Measurements from ENCODE around the gene FLT1.

Gene FLT1

DNA sequence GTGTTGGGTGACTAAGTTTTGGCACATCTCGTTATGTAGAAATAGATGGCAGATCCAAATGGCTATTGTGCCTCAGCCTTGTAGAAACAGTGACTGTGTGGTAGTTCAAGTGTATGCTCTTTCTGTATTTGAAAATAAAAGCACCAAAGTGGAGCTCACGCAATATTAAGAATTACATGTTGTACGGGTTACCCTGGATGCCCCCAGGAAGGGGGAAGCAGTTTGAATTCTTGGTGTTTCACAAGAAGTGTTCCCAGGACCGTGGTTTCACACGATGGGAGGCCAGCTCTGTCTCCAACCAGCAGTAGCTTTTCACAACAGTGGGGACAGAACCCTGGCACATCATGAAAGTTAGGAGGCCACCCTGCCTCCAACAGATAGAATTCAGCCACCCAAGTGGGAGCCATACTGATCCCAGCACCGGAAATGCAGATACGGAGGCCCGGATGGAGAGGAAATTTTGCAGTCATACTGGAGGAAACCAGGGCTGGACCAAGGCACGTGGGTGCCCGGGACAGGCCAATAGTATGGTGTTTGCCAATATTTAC is 8.9 kb downstream of the FLT1 start:
- DNase-seq = no peak

DNA sequence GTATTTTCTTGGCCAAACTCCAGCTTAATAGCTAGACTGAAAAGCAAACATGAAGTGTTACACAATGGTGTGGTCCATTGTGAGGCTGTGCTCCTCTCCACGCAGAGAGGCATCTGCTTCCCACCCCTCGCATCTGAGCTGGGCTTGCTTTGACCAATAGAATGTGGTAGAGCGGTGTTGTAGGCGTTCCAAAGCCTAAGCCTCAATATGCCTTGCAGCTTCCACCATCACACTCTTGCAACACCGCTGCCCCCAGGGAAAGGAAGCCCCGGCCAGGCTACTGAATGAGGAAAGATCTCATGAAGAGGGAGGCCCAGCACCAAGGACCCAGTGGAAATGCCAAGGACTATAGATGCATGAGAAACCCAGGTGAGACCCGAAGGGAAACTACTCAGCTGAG is 9.4 kb downstream of the FLT1 start:
- no peak for DNase-seq

DNA sequence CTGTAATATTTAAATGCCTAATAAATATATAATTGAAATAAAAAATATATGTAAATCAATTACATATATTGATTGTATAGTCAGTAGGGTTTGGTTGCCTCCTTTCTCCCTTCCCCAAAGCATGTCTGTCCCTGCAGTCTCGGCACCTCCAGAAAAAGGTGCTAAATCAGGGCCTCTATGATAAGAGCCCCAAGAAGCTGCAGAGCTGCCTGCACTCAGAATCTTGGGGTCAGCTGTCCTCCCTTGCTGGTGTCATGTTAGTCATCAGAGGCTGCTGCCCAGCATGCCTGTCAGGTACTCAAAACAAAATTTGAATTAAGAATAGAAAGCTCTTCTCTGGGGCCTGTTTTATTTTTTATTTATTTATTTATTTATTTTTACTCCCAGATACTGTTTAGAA is 9.8 kb downstream of the FLT1 start:
- DNase-seq = no peak

DNA sequence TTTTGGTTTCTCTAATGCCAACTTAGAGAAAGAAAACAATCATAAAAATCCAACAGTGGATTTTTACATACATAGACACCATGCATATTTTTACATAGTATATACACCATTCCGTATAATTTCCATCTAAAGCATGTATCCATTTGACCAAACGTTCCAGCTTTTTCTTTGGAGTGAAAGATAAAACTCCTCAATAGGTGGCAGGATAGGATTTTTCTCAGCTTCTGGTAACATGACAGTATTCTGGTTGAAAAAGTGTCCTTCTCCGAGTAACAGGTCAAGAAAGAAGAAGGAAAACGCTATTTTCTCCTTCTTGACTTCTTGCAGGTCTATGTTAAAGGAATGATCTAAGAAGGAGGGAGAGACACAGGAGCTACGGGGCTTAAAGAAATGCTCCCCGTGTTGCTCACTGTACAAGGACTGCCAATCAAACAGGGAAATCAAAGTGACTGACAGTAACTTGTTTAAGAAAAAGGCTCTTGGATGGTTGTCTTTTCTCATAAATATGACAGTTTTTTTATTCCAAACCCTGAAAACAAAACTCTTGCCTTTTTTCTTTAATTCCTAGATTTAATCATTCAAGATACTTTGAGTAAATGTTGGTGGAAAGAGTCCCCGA is 11.5 kb downstream of the FLT1 start:
- DNase-seq = no peak

DNA sequence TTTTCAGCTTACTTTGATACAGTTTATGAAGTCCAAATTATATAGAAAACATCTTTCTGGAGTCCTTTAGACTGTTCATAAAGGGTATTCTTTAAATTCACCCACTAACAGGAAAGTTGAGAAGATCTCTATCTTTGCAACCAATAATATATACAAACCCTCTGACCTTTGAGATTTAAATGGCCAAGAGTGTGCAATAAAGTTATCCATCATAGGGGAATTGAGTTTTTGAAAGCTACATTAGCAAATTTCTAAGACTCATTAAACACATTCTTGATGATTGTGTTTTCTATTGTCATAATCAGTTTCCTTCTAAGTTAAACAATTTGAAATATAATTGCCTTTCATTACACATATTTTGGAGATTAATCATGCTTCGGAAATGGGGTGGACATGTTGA is 15.9 kb downstream of the FLT1 start:
- no peak for DNase-seq

DNA sequence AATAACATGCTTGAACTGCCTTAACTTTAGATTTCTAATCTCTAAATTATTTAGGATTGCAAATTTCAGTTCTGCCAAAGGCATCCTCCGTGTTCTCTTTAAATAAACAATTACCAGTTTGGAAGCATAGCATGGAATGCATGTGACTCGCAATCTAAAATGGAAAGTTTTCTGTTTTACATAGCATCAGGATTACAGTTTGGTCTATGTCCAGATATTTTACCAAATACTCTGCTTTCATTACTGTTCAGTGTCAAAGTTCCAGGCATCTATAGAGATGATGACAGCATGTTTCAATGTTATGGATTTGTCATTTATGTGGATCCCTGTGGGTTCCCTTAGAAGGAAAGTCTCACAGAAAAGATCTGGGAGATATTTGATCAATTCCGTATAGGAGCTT is 16.8 kb downstream of the FLT1 start:
- no peak for DNase-seq

DNA sequence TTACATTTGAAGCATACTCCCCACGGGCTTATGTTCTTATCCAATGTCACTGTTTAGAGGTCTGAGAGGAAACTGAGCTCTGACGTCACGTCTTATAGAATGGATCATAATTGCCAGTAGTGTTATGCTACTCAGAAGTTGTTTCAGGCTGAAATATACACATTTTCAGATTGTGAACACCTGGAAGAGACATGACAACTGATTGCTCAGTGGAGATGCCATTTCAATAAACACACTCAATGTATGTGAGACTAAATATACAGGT is 17.3 kb downstream of the FLT1 start:
- no peak for DNase-seq

DNA sequence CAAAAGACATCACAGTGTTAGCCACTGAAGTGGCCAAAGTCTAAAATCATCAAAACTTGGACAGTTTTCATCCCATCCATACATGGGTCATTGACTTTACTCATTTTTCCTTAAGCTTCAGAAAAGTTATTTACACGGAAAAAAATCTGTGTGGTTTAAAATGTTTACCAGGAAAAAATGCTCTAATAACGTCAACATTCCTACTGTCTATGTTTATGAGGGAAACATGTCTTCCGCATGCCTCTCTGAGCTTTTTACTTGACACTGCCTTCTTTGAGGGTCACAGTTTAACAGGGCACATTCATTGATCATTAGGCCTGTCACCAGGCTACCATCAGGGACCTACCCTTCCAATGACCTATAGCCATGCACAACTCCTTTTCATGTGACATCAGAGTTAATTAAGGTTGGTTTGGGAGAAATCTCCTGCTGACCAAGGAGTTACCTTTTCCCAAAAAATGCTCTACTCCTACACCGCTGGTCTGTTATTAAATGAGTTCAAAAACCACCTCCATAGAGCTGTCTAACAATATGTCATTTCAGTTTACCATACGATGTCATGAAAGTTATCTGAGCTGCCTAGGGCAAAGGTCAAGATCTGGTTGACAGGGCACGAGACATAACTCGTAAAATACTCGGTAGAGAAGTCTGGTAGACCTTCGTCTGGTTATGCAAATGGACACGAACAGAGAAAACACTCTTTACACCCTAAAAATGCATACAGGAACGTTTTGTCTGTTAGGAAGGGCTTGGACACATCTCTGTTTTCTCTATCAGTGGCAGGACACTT is 17.8 kb downstream of the FLT1 start:
- DNase-seq = no peak

DNA sequence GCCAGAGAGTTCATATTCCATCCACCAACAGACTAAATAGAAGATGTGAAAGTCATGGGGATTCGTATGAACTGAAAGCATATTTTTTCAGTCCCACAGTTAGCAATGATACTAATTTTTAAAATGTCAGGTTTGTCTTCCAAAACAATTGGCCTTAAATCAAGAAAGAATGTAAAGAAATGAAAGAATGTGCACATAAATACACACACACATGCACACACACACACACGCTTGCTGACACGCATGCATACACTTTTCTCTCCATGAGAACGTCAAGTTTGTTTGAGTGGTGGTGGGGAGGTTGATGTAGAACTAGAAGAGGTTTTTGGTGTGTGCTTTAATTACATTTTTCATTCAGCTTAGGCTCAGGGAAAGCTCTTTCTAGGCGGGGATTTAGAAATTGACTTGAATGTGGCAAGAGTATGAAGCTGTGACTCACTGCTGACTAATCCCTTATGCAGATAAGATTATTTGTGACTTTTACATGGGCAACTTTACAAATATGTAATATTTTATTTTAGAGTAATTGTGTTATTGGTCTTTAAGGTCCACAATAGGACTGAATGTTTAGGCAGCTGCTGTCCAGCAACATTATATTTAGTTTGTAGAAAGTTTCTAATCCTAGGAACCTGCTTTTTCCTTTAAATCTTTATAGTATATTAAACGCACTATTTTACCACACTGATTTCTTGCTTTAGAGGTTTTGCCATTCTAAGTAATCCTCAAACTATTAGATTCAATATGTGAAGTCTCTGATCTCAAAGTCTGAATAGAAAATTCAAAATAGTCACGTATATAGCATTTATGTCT is 18.8 kb downstream of the FLT1 start:
- DNase-seq = no peak

DNA sequence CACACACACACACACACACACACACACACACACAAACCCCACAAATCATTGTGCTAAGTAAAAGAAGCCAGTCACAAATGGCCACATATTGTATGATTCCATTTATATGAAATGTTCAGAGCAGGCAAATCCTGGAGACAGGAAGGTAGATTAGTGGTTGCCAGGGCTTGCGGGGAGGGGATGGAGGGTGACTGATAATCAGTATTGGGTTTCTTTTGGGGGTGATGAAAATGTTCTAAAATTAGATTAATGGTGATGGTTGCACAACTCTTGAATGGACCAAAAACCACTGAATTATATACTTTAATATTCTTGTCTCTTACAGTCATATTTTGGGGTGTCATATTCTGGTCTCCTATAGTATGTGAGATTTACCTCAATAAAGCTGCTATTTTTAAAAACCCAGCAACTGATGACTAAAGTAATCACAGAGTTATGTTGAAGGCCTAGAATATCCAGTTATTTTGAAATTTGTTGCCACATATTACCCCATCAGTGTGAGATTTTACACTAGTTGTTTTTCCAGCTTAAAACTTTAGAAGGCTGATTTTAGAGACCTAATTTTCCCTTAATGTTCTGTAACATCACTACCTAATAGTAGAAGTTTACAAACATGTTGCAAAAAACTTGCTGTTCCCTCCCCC is 20.3 kb downstream of the FLT1 start:
- DNase-seq = no peak

DNA sequence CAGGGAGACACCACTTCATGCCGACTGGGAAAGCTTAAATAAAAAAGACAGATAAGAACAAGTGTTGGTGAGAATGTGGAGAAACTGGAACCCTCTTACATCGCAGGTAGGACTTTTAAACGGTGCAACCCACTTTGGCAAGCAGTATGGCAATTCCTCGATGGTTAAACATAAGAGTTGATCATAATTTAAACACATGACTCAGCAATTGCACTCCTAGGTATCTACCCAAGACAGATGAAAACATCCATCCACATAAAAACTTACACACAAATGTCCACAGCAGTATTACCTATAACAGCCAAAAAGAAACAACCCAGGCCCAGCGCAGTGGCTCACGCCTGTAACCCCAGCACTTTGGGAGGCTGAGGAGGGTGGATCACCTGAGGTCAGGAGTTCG is 21.9 kb downstream of the FLT1 start:
- DNase-seq = no peak

DNA sequence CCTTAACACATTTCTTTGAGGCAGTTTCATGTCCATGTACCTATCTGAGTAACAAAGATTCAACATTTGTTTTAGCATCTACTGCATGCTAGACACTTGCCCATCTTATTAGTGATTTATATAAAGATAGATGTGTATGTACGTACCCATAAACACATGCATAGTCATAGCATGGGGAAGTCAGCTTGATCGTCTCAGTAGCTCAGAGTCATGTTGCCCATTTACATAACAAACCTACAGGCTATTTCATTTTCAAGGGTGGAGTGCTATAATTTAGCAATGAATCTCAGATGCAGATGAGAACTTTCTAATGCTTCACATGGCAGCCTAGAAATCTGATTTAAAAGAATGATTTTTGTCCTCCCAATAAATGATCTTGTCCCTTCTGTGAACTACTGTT is 23.5 kb downstream of the FLT1 start:
- DNase-seq = no peak

DNA sequence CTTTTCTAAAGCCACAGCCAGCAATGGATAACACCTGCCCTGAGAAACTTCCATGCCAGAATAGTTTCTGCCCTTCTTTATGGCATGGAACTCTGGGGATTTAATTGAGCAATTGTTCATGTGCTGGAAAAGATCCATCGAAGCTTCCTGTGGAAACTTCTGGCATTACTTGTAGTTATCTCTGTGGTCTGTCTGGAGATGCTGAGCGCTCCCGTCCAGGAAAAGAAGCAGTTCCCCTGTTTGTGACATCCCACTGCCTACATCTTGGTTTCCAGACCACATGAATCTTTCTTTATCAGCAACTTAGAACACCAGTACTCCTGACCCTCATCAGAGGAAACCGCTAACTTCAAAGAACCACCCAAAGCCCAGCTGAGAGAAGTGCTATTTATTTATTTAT is 24.6 kb downstream of the FLT1 start:
- DNase-seq = no peak

DNA sequence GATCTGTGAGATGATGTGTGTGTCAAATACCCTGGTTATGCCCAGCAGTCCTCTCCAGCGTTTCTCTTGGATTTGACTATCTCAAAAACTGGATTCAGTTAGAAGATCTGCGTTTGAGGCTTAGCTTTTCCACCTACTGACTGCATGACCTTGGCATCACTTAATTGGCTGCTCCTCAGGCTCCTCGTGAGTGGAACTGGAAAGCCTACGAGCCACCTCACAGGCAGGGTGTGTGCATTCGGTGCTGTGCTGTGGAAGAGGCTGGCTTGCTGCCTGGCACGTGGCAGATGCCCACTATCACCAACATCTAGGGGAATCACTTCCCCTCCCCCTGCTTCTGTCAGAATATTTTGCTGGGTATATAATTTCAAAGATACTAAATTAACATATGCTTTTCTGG is 25.6 kb downstream of the FLT1 start:
- no peak for DNase-seq

DNA sequence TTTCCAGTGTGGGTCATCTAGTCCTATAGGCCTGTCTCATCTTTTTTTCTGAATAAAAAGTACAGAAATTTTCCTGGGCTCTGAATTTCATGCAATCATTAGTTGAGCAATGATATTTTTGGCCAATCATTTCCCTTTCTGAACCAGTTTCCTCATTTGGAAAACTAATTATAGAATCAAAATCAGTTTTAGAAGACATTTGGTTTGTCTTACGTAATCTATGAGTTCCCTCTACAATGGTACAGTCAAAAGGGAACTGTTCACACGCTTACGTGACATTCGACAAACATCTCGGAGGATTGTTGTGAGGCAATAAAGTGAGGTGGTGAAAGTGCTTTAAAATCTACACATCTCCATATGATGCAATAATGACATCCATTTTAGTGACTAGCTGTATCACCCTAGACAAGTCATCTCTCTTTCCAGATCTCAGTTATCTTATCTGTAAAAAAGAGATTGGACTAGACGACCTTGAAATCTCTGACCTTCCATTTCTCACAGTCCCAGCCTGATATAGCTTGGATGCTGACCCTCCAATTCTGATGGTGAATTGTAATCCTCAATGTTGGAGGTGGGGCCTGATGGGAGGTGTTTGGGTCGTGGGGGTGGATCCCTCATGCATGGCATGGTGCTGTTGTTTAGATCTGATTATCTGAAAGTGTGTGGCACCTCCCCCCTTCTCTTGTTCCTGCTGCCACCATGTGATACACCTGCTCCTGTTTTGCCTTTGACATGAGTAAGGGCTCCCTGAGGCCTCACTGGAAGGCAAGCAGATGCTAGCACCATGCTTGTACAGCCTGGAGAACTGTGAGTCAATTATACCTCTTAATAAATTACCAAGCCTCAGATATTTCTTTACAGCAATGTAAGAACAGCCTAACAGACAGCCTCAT is 26.7 kb downstream of the FLT1 start:
- DNase-seq = no peak

DNA sequence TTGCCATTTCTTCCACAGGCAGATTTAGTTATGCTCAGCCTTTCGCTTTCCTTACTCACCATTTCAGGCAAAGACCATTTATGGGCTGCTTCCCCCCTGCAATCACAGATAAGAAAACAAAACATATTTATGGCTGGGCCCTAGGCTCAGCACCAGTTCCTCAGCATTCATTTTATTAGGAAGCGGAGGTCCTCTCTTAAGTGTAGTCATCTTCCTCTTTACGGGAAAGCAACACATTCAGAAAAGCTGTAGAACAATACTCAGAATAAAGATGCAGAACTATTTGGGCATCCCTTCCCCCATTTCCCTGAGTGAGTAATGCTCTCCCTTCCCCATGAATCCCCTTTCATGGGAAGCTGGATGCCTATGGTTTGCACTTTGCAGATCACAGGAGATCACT is 27.9 kb downstream of the FLT1 start:
- no peak for DNase-seq

DNA sequence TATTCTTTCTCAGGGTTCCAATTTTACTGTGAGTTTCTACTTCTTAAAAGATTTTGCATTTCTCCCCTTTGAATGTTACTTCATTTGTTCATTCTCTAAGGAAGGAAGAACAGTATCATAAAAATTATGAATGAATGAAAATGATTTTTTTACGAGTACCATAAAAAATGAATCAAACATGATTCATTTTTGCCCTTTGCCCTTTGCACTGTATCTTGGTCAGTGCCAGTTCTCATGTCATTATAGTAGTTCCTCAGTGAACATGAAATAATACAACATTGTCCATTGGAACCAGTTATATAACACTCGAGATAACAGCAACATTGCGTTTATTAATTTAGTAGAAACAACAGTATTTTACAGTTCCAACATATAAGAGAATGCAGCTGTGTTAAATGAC is 28.8 kb downstream of the FLT1 start:
- no peak for DNase-seq

DNA sequence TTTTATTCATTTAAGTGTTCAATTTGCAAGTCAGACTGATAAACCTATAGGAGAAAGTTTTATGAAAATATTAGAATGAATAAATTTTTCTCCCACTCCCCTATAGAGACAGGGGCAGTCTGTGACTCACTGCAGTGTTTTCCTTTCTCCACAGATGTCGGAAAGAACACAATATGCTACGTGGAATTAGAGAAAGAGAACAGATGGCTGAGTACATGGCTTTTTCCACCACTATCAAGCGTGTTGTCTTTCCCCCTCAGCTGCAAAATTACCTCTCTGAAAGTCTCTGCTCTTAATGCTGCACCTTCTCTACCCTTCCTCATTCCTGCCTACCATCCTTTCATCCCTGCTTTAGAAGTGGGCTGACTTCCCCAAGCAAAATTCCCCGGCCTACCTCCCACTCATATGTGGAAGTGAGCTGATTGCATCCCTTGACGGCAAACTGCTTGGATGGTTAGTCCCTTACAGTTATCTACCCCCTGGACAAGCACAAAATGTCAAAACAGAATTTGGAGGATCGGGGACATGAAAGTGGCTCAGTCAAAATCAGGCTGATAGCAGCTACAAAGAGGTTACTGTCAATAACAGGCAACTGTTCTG is 30.0 kb downstream of the FLT1 start:
- DNase-seq = no peak

DNA sequence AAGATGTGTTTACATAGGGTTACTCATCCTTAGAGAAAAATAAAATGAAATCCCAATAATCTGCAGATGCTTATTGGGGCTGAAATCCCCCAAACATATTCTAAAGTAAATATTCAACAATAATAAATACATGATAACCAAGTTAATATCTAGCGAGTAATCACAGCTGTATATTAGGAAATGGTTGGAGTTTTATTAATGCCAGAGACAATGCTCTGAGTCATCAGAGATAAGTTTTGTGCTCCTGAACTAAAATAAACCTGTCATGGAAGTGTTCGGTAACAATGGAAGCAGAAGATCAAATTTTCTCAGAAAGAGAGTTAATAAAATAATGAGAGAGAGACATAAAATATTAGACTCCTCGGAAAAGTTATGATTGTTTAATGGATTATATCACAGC is 31.4 kb downstream of the FLT1 start:
- no peak for DNase-seq

DNA sequence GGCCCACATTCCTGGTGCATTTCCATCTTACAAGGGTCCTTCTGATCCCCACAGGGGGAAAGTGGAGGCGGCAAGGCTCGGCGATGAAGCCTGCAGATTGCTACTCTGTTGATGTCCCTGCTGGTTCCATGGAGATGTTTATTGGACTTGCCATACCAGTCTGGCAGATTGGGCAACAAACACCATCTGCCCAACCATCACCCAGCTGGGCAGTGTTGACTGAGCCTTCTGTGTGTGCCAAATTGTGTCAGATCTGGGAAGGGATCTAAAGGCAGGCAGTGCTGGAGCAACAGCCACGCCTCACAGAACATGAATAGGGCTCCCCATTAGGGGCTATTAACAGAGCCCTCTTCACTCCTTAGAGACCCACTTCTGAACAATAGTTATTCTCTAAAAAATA is 35.0 kb downstream of the FLT1 start:
- DNase-seq = no peak

DNA sequence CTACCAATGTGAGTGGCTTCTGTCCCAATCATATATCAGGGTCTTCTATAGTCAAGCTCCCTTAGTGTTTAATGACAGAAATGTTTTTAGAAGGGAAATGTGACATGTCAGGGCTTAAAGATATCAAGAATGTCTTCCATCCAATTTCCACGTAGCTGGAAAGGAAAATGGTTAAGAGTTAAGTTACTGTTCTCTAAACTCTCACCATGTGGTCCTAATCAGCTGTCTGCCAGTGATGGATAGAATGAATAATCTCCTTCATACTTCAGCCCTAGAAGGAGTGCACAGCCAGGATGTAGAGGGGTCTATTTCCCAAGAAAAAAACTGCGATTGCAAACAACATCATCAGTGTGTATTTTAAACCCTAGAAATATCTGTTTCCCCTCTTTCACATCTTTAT is 36.3 kb downstream of the FLT1 start:
- no peak for DNase-seq

DNA sequence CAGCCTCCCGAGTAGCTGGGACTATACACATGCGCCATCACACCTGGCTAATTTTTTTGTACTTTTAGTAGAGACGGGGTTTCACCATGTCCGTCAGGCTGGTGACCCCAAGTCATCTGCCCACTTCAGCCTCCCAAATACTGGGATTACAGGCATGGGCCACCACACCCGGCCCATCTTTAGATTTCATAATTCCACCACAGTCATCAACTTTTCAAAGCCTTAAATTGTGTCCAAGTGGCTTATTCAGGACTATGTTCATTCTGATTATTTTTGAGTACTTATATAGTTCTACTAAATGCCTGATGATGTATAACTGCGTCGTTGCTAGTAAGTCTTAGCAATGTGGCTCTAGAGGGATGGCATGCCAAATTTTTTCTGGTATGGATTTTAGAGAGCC is 36.9 kb downstream of the FLT1 start:
- no peak for DNase-seq

Measured in stimulated activated CD4-positive, alpha-beta T cell treated with anti-CD3 and anti-CD28 coated beads, Interleukin-4, amount 100 ng/mL, for 24 hours (primary cell).